Measurements from ENCODE around the gene GPHB5. TPM values are rescaled to one million over a fixed set of nuclear protein-coding genes. Genes with fewer than 3 reads are reported as not detected.
"Not testable (repeated sequence)": the region's sequence is repeated elsewhere in the genome, so short reads cannot be mapped to it uniquely, and the experiment has no call there.

Gene GPHB5
- total and polyA plus RNA-seq, 4 donors, result not detected

- TF ChIP-seq CTCF (IDR thresholded peaks at IDR 0.05; ENCODE audit: control extremely low read depth, extremely low read depth), result no peak
- H3K4me1 ChIP-seq (ENCODE audit: control insufficient read depth in 5 of 5, insufficient read depth in 5 of 5, low read length in 5 of 5), result peaks cover 0 to 18% (median 2%) of the 10 kb centered on the region in 5 donors
- no peak overlapping the region for H3K9ac ChIP-seq (ENCODE audit: insufficient read depth in 1 of 2, low read length in 2 of 2)
- peaks cover 0 to 17% (median 7%) of the 10 kb centered on the region in 4 donors for H3K36me3 ChIP-seq (ENCODE audit: control insufficient read depth in 4 of 4, insufficient read depth in 4 of 4, low read length in 4 of 4)
- no peak overlapping the region for H3K4me3 ChIP-seq
- 80 to 86% methylated on average over 7 of the region's 7 CpGs for WGBS, 2 donors
- no peaks in the 10 kb centered on the region for H3K27me3 ChIP-seq (ENCODE audit: control insufficient read depth in 3 of 3, insufficient read depth in 3 of 3, low read length in 2 of 3)
- no peak overlapping the region for H3K27ac ChIP-seq (ENCODE audit: low read depth in 1 of 2, low read length in 1 of 2)
- DNase-seq, result no peak
- H3K9me3 ChIP-seq (ENCODE audit: control insufficient read depth in 4 of 4, insufficient read depth in 3 of 4, low read length in 3 of 4), result no peaks in the 10 kb centered on the region
- no peak for ATAC-seq (ENCODE audit: insufficient read depth, low FRiP score)
Observed at GRCh38 chr14:63283884-63284248, 34.9 kb downstream of the GPHB5 start.

- Histone ChIP-seq H3K4me1 (ENCODE audit: control insufficient read depth in 5 of 5, insufficient read depth in 5 of 5, low read length in 5 of 5) (peaks cover 0 to 18% (median 2%) of the 10 kb centered on the region in 5 donors), H3K27ac (ENCODE audit: low read depth in 1 of 2, low read length in 1 of 2) (no peak overlapping the region), H3K9me3 (ENCODE audit: control insufficient read depth in 4 of 4, insufficient read depth in 3 of 4, low read length in 3 of 4) (no peaks in the 10 kb centered on the region), H3K9ac (ENCODE audit: insufficient read depth in 1 of 2, low read length in 2 of 2) (peak overlapping the region in 1 of 2 donors; percentile 67), H3K27me3 (ENCODE audit: control insufficient read depth in 3 of 3, insufficient read depth in 3 of 3, low read length in 2 of 3) (no peaks in the 10 kb centered on the region), H3K4me3 (no peak overlapping the region), H3K36me3 (ENCODE audit: control insufficient read depth in 4 of 4, insufficient read depth in 4 of 4, low read length in 4 of 4) (peaks cover 0 to 14% (median 6%) of the 10 kb centered on the region in 4 donors)
- 71 to 84% methylated on average over 8 of the region's 8 CpGs for WGBS, 2 donors
- ATAC-seq (ENCODE audit: insufficient read depth, low FRiP score) (no peak), DNase-seq (peak in 2 of 3 donors; percentile 69 to 75)
- TF ChIP-seq CTCF (IDR thresholded peaks at IDR 0.05; ENCODE audit: control extremely low read depth, extremely low read depth), result no peak
Observed at GRCh38 chr14:63282997-63283883, 35.5 kb downstream of the GPHB5 start.

- H3K4me3 ChIP-seq; H3K27ac ChIP-seq (ENCODE audit: low read depth in 1 of 2, low read length in 1 of 2); H3K9ac ChIP-seq (ENCODE audit: insufficient read depth in 1 of 2, low read length in 2 of 2); ATAC-seq (ENCODE audit: insufficient read depth, low FRiP score); H3K27me3 ChIP-seq (ENCODE audit: control insufficient read depth in 3 of 3, insufficient read depth in 3 of 3, low read length in 2 of 3); DNase-seq; H3K9me3 ChIP-seq (ENCODE audit: control insufficient read depth in 4 of 4, insufficient read depth in 3 of 4, low read length in 3 of 4): not testable (repeated sequence)
- Histone ChIP-seq H3K4me1 (ENCODE audit: control insufficient read depth in 5 of 5, insufficient read depth in 5 of 5, low read length in 5 of 5) (peaks cover 0 to 19% (median 0%) of the 10 kb centered on the region in 5 donors), H3K36me3 (ENCODE audit: control insufficient read depth in 4 of 4, insufficient read depth in 4 of 4, low read length in 4 of 4) (peaks cover 0 to 10% (median 0%) of the 10 kb centered on the region in 4 donors)
- WGBS, 2 donors, result 92 to 95% methylated on average over 4 of the region's 4 CpGs
Observed at GRCh38 chr14:63279933-63280332, 38.8 kb downstream of the GPHB5 start.

- ATAC-seq (ENCODE audit: insufficient read depth, low FRiP score) (no peak), DNase-seq (no peak)
- TF ChIP-seq CTCF (IDR thresholded peaks at IDR 0.05; ENCODE audit: control extremely low read depth, extremely low read depth), result no peak
- Histone ChIP-seq H3K9me3 (ENCODE audit: control insufficient read depth in 4 of 4, insufficient read depth in 3 of 4, low read length in 3 of 4) (peaks cover 0 to 5% (median 0%) of the 10 kb centered on the region in 4 donors), H3K4me1 (ENCODE audit: control insufficient read depth in 5 of 5, insufficient read depth in 5 of 5, low read length in 5 of 5) (peaks cover 0 to 27% (median 7%) of the 10 kb centered on the region in 5 donors), H3K4me3 (no peak overlapping the region), H3K36me3 (ENCODE audit: control insufficient read depth in 4 of 4, insufficient read depth in 4 of 4, low read length in 4 of 4) (peaks cover 0 to 5% (median 0%) of the 10 kb centered on the region in 4 donors), H3K9ac (ENCODE audit: insufficient read depth in 1 of 2, low read length in 2 of 2) (no peak overlapping the region), H3K27me3 (ENCODE audit: control insufficient read depth in 3 of 3, insufficient read depth in 3 of 3, low read length in 2 of 3) (no peaks in the 10 kb centered on the region), H3K27ac (ENCODE audit: low read depth in 1 of 2, low read length in 1 of 2) (no peak overlapping the region)
- 59 to 78% methylated on average over 2 of the region's 2 CpGs for WGBS, 2 donors
Observed at GRCh38 chr14:63277591-63278183, 41.0 kb downstream of the GPHB5 start.
